Measurements from ENCODE around the gene RABGAP1L. TPM values are rescaled to one million over a fixed set of nuclear protein-coding genes. Genes with fewer than 3 reads are reported as not detected.

The RABGAP1L gene
- total and polyA plus RNA-seq, 10 of the 15 experiments (the other 5 are each of a cell fraction or from before 2014, with no cell fraction given) = 5.8 to 194 (median 113) TPM

DNA sequence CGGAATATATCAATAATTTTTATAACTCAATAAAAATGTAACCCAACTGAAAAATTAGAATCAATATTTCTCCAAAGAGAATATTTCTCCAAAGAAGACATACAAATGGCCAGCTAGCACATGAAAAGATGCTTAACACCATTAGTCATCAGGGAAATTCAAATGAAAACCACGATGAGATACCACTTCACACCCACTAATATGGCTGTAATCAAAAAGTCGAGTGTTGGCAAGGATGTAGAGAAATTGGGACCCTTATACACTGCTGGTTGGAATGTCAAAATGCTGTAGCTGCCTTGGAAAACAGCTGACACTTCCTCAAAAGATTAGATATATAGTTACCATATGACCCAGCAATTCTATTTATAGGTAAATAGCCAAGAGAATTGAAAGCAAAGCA lies 421.5 kb downstream of the RABGAP1L start:
- Histone ChIP-seq H3K4me3 (no peak overlapping the region), H3K9ac (ENCODE audit: control insufficient read depth, insufficient read depth, low read length) (no peak overlapping the region), H3K9me3 (replicated peaks; ENCODE audit: control insufficient read depth, insufficient read depth, low read length) (no peaks in the 10 kb centered on the region; the same call in 2 of the 3 replicates), H3K4me2 (ENCODE audit: control insufficient read depth, insufficient read depth) (no peak overlapping the region), H3K27ac (ENCODE audit: control insufficient read depth, insufficient read depth) (no peak overlapping the region), H3K4me1 (ENCODE audit: control insufficient read depth, insufficient read depth, low read length) (no peaks in the 10 kb centered on the region), H4K20me1 (ENCODE audit: control insufficient read depth, insufficient read depth) (no peaks in the 10 kb centered on the region), H3K36me3 (ENCODE audit: control insufficient read depth in 2 of 2, insufficient read depth in 2 of 2, low read length in 1 of 2) (no peaks in the 10 kb centered on the region; a peak in 1 of 4 replicates), H2AFZ (ENCODE audit: control insufficient read depth, low read depth, low read length) (no peak overlapping the region), H3K79me2 (ENCODE audit: control insufficient read depth, insufficient read depth, low read length) (no peaks in the 10 kb centered on the region), H3K27me3 (replicated peaks in 1 of 2; ENCODE audit: control insufficient read depth in 2 of 2, insufficient read depth in 2 of 2, low read length in 1 of 2) (no peaks in the 10 kb centered on the region)
- in situ Hi-C loops (cut with MboI) (no loop called here), intact Hi-C loops (cut with micrococcal nuclease; ENCODE audit: unreplicated experiment) (no loop called here)
- CTCF ChIA-PET = no interaction called here
- 78% methylated on average over 3 of the region's 3 CpGs for whole genome bisulfite sequencing (ENCODE audit: insufficient coverage, insufficient replicate concordance, low lambda C conversion rate, missing lambda C conversion rate)
- no TSS peak for BruUV-seq (replicated peaks)
- TF ChIP-seq, protein P1, sequence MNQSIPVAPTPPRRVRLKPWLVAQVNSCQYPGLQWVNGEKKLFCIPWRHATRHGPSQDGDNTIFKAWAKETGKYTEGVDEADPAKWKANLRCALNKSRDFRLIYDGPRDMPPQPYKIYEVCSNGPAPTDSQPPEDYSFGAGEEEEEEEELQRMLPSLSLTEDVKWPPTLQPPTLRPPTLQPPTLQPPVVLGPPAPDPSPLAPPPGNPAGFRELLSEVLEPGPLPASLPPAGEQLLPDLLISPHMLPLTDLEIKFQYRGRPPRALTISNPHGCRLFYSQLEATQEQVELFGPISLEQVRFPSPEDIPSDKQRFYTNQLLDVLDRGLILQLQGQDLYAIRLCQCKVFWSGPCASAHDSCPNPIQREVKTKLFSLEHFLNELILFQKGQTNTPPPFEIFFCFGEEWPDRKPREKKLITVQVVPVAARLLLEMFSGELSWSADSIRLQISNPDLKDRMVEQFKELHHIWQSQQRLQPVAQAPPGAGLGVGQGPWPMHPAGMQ (IDR thresholded peaks at IDR 0.05; ENCODE audit: borderline replicate concordance) = no peak
- TF ChIP-seq ZZZ3 (IDR thresholded peaks at IDR 0.05; ENCODE audit: control insufficient read depth, insufficient read length, low read depth) = no peak
- TF ChIP-seq HDGF (IDR thresholded peaks at IDR 0.05) = no peak
- no peak for TF ChIP-seq TCF12 (IDR thresholded peaks at IDR 0.05; ENCODE audit: low read depth, low read length)
- TF ChIP-seq POLR2AphosphoS2 (IDR thresholded peaks at IDR 0.05; ENCODE audit: low read depth, low read length) = no peak
- no peak for TF ChIP-seq NFYA (IDR thresholded peaks at IDR 0.05; ENCODE audit: borderline replicate concordance, low read depth, low read length)
- TF ChIP-seq BRCA1 (IDR thresholded peaks at IDR 0.05; ENCODE audit: low read depth, low read length) = no peak
- TF ChIP-seq CBX5 (IDR thresholded peaks at IDR 0.05; ENCODE audit: low read depth) = no peak
- no peak for TF ChIP-seq YY1 (IDR thresholded peaks at IDR 0.05; ENCODE audit: low read depth, low read length)
- no peak for ATAC-seq
- SMC1A ChIA-PET (ENCODE audit: uncharacterized antibody, unreplicated experiment) = no interaction called here
- DNase-seq (ENCODE audit: low read depth, low spot score) = no peak
- POLR2A ChIA-PET = no interaction called here
- no peak for FAIRE-seq
- RAD21 ChIA-PET (ENCODE audit: unreplicated experiment) = no interaction called here

All from GM12878 (cell line).